Central memory CD4-positive, alpha-beta T cell (primary cell): Measurements from ENCODE around the gene UBE2V1.
A peak's percentile ranks its signal among the peaks of the same experiment; 100 is the strongest.
"Not testable (repeated sequence)": the region's sequence is repeated elsewhere in the genome, so short reads cannot be mapped to it uniquely, and the experiment has no call there.

ENCODE experiments used
- DNase-seq: peaks from one replicate; pipeline ENCODE4 v3.0.0; 2022
- total RNA-seq, 3 experiments: gene quantifications; one replicate each; lab custom pipeline; 2026; lab: John Stamatoyannopoulos, UW

UBE2V1 gene
- 5.4 to 30.5 (median 7.4) reads per million in 3 experiments for total RNA-seq

GRCh38 chr20:50112512-50113419 lies at the start of gene UBE2V1:
UBE2V1 (minus strand) TSS chr20:50113150; CDS start chr20:50113128, 22 bp downstream.
- DNase-seq: peak; percentile 86

DNA sequence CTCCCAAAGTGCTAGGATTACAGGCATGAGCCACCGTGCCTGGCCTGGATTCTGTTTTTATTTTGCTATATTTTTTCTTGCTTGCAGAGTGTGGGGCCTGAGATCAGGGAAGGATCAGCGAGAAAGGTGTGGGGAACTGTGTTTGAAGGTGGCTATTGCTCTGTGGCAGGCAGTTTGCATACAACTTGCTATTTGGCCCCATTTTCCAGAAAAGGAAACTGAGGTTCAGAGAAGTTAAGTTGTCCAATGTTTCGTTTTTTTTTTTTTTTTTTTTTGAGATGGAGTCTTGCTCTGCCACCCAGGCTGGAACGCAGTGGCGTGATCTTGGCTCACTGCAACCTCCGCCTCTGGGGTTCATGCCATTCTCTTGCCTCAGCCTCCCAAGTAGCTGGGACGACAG lies 48.5 kb upstream of the UBE2V1 start:
- not testable (repeated sequence) for DNase-seq

GRCh38 chr20:50153500-50154377 lies 40.8 kb upstream of the UBE2V1 start, which contains the start of gene PEDS1:
PEDS1 (minus strand) TSS chr20:50153723; CDS start chr20:50153637, 86 bp downstream.
- peak; percentile 82 for DNase-seq

DNA sequence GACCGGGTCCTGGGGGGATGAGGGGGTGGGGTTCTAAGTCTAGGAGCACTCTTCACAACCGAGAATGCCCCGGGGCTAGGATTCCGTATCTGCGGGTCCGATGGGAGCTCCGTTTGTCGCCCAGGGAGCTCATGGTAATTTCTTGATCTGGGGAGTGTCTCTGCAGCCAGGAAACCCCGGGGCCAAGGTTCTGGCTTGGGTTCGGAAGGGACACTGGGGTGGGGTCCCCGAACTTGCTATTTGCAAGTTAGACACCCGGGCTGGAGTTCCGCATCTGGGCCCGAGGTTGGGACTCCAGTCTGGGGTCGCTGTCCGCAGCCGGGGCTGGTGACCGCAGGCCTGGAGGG lies 40.2 kb upstream of the UBE2V1 start:
- DNase-seq: no peak

DNA sequence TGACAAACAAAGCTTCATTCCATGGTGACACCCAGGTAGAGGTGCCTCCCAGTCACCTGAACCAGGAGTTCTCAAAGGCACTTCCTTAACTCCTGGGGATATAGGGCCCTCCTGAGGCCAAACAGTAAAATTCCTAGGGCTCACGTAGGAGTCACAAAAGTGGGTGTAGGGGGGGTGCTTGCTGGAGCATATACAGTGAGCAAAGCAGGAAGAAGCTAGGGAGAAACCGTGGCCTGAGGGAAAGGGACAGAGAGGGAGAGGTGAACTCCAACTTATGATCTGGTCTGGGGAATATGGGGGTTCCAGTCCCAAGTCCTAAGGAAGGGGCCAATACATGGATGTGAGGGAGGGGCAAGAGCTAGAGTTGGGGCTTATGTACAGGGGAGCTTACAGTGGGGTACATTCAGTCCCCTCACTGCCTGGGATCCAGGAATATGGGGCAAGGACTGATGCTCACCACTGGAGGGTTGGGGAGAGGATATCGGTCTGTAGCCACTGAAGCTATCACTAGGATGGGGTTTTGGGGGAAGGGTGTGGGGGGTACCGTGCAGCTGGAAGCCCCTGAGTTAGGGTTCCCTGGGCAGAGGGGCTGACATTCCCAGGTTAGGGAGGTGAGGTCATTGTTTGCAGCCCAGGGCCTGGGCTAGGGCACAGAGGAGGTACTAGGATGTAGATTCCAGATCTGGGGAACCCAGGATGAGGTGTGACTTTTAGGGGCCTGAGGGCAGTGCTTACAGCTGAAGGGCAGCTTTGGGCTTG lies 39.6 kb upstream of the UBE2V1 start:
- DNase-seq: no peak

DNA sequence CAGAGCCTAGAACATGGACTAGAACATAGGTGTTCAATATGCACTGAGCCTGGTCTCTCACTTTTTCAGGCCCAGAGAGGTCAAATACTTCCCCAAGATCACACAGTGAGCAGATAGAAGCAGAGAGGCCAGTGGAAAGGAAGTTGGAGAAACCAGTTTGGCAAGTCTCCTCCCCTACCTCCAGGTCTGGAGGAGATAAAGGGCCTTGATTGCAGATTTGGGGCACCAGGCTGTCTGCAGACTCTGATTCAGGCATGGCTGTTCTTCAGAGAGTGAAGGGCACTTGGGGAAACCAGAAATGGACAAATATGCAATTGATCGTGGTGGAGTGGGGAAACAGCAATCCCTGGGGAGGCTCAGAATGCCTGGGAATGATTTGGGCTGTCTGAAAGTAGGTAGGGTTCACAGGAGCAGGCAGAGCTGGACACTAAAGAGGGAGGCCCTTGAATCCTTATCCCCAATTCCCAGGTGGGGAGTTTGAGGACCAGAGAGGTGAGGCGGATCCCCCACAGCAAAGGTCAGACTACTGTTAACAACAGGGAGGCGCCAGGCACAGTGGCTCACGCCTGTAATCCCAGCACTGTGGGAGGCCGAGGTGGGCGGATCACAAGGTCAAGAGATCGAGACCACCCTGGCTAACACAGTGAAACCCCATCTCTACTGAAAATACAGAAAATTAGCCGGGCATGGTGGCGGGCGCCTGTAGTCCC lies 38.2 kb upstream of the UBE2V1 start:
- DNase-seq: no peak

- no peak for DNase-seq
These were observed 36.7 kb upstream of the UBE2V1 start for GRCh38 chr20:50149481-50150254.

DNA sequence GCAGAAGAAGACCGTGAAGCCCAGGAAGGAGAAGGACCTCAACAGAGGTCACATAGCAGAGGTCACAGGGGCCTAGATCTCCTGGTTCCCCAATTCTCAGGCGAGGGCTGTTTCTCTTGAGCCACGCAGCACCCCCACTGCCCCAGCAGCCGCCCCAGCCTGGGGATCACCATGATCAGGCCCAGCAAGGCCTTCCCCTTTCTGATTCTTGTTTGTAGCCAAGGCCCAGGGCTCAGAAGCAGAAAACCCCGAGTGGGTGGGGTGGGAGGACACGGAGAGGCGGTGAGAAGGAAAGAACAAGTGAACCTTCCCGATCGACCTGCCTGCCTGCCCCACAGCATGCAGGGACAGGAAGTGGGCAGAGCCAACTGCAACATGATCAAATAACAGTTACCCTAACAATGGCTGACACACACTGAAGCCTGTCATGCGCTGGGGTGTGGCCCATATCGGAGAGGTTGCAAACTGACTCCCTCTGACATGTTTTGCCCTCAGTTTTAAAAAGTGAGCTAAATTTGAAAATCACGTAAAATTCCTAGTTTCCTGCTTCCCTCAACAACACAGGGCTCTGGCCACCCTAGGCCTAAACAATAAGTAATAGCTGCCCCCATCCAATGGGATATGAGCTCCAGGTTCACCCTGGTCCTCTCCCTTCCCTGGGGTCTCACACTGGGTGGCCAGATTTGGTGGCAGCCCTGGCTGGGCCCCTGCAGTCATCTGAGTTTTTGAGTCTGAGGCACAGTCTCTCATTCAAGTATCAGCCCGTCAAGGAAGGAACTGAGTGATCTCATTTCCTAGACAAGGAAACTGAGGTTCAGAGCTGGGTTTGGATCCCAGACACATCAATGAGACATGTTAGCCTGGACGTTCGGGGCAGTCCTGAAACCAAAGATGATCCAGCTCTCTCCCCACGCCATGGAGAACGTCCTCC lies 34.0 kb upstream of the UBE2V1 start:
- DNase-seq: peak; percentile 83

DNA sequence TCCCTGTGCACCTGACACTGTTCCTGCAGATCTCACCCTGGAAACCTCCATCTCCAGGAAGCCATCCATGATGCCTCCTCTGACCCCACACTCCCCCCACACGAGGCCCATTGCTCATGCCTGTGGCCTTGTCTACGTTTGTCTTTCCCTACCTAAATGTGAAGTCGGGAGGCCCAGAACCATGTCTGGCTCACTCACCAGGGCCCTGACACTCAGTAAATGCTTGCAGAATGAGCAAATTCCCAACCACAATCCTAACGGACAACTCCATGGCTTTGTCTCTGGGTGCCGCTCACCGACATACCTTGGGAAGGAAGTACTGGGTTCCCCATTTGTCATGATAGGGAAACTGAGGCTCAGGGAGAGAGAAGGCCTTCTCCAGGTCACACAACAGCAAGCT lies 33.3 kb upstream of the UBE2V1 start:
- DNase-seq: no peak

GRCh38 chr20:50145566-50145965 lies 32.6 kb upstream of the UBE2V1 start:
- DNase-seq: no peak

DNA sequence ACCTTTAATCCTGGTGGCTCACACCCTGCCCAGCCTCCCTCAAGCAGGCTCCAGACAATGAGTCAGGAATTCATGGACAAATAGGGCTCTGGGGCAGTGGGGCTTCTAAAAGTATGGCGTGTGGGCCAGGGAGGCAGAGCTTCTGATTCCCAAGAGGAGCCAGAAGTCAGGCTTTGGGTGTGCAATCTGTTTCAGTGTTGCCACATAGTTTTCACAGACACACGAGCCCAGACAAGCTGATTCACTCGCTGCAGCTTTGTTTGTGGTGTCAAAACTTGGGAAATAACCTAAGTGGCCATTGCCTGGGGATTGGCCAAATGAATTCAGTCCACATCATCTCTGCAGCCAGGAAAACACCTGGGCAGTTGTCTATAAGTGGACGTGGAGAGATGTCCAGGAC lies 31.4 kb upstream of the UBE2V1 start:
- no peak for DNase-seq

DNA sequence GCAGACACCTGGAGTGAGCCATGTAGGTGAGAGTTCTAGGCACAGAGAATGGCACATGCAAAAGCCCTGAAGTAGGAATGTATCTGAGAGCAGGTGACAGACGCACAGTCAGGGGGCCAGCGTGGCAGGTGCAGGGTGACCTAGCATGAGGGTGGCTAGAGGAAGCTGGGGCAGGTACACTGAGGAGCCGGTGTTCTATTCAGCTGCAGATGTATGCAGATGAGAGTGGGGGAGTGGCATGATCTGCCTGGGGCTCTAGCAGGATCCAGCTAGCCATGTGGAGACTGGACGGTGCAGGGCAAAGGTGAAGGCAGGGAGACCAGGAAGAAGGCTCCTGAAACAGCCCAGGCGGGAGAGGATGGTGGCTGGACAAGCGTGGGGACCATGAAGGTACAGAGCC lies 29.9 kb upstream of the UBE2V1 start:
- DNase-seq: no peak

- no peak for DNase-seq
These were observed 29.0 kb upstream of the UBE2V1 start for GRCh38 chr20:50141811-50142561.

GRCh38 chr20:50141018-50141675 lies 28.2 kb upstream of the UBE2V1 start:
- DNase-seq: no peak

GRCh38 chr20:50140339-50140859 lies 27.4 kb upstream of the UBE2V1 start:
- no peak for DNase-seq

DNA sequence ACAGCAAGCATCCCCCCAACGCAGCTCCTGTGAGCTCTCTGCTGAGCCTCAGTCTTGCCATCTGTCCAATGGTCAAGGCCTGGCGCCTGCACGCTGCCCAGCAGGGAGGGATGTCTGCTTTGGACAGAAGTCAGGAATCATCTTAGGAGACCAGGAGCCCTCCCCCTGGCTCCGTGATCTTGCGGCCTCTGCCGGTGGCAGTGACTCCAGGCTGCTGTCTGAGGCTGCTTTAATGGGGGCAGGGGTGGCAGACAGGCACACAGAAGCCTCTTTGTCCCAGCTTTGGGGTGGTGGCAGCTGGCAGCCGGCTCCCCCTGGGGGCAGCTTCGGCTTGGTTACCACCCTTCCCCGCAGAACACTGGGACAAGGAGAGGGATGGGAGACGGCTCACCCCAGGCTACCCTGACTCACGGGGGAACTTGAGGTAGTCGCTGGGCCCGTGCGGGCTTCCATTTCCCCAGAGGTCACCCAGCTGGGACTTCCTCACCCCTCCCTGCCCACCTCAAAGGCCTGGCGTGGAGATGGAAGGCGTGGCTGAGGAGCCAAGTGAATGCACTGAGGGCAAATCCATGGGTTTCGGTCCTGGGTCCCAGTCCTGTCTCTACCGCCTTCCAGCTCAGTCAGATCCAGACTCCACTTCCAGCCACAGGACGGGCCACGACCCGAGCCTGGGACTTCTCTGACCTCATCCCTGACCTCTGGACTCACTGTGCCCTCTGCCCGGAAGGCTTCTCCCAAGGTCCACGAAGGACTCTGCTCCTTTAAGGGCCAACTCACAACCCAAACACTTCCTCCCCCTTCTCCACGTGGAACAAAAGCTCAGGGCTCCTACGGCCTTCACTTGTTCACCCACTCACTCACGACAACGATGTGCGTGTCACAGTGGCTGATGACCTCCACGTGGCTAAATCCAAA lies 25.8 kb upstream of the UBE2V1 start:
- DNase-seq: no peak

- no peak for DNase-seq
These were observed 25.1 kb upstream of the UBE2V1 start for GRCh38 chr20:50138120-50138478.
